Measurements from ENCODE around the gene GRIP1.

The GRIP1 gene

GRCh38 chr12:66375560-66375959 lies 303.3 kb downstream of the GRIP1 start:
- no peak for DNase-seq

DNA sequence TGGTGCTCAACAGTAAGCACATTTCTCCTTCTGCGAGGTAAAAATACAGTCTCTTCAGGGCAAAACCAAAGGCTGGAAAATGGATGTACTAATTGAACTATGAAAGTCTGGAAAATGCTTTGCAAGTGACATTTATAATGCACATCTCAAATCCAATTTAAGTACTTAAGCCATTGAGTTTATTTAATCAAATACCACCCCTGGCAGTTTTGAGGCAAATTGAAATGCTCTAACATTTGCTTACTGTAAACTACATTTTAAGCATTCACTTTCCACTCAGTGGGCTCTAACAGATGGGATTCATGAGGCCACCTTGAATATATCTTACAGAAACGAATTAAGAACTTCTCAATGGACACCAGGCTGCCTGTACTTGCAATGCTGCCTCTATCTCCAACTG lies 306.9 kb downstream of the GRIP1 start:
- DNase-seq, result no peak

- no peak for DNase-seq
These were observed 311.7 kb downstream of the GRIP1 start for GRCh38 chr12:66367015-66367667.

DNA sequence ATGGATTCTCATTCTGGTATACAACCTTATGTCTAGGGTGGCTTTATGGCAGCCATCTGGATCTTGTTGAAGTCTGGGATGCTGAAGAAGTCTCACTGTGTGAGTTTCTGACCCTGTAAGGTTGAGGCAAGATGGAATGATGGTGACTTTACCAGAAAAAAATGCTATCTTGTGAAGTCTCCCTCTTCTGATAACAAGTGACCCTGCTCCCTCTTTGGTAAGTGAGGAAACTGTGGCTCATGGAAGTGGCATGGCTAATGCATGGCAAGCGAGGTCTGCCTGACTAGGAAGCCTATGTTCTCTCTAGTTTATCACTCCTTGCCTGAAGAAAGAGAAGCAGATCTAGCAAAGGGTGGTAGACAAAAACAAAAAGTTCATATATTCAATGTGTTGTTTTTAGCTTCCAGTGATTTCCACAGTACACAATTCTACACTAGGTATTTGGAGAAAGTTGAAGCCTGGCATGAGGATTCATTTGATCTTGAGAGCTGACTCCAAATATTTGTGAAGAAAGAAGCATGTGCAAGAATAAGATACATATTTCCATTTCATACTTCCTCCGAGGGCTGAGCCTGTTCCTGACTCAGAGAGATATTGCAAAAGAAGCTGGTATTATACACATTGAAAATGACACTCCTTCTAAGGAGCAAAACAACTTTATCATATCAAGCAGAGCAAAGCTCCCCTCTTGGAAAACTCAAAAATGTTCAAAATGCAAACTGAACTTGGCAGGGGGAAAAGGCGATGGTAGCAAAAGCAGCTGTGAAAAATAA lies 313.0 kb downstream of the GRIP1 start:
- DNase-seq, result no peak

DNA sequence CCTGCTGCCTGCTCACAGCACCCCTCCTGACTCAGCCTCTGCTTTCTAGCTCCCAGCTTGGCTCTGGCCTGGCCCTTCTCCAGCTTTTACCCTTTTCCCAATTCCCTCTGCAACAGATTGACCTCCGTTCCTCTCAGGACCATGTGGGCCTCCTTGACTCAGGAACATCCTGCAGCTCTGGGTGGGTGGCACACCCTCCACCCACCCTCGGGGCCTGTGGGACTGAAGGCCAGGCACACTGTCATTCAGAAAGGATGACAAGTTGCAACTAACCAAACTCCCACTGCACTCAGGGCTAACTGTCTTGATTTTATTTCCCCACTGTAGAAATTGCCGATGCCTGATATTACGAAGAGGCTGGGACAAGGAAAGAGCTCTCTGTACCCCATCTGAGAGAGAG lies 317.2 kb downstream of the GRIP1 start:
- DNase-seq, result no peak

- no peak for DNase-seq
These were observed 319.6 kb downstream of the GRIP1 start for GRCh38 chr12:66359300-66359699.

DNA sequence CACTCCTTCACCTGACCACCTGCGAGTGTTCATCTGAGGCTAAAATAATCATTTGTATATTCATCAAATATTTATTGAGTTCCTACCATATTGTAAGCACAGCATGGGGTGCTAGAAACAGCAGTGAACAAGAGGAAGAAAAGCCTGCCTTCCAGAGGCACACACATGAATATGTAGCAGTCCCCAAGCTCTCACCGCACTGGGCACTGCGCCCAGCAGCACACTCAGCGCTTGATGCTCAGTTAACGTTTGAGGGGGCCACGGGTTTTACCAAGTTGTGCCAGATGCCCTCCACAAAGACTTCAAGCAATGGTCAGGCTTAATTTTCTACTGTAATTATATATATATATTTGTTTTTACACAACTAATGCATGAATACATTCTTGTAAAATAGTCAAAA lies 324.6 kb downstream of the GRIP1 start:
- no peak for DNase-seq

GRCh38 chr12:66352899-66353298 lies 326.0 kb downstream of the GRIP1 start:
- no peak for DNase-seq

GRCh38 chr12:66352197-66352596 lies 326.7 kb downstream of the GRIP1 start:
- DNase-seq, result no peak

DNA sequence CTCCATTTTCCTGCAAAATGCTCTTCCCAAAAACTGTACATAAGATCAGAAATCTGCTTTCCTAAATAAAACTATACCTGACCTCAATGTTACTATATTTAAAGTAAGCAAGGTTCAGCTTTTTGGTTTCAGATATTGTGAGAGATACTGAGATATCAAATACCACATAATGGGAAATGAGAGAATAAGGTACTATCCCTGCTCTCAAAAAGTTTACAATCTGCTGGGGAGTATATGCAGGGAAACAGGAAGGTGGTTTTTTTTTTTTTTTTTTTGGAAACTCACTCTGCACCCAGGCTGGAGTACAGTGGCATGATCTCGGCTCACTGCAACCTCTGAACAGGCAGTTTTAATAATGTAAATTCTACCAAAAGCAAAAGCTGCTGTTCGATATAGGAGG lies 327.6 kb downstream of the GRIP1 start:
- DNase-seq, result no peak

DNA sequence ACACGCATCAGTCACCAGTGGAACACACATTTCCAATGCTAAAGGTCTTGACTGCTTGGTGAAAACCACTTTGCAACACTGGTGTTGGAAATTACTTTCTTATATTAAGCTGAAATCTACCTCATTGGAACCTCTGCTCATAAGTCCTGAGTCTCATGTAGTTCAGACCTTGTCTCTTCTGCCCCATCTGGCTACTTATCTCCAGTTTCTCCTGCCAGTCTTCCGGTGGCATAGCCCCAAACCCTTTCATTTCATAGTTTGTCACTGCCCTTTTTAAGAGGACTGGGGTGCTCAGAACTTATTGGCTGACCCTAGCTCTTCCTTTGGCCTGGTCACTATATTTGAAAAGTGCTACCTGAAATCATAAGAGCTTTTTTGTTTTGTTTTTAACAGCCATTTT lies 332.9 kb downstream of the GRIP1 start:
- DNase-seq, result no peak

DNA sequence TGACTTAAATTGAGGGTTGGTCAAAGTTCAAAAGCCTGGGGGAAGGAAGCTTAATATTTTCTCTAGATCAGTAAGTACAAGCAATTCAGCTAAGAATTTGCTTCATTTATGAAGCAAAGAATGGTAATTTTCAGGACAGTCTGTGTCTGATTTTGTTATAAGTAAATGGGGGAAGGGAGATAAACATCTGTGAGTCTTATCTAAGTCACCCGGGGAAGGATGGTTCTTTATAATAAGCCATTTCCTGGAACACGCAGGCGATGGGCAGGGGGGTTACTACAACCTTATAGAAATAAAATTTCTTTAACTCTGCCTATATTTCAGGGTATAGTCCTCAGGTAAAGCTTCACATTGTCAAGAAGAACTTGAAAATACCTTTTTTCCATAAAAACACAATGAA lies 333.7 kb downstream of the GRIP1 start:
- no peak for DNase-seq

- no peak for DNase-seq
These were observed 337.8 kb downstream of the GRIP1 start for GRCh38 chr12:66341126-66341525.

GRCh38 chr12:66340131-66340530 lies 338.7 kb downstream of the GRIP1 start:
- DNase-seq, result no peak

DNA sequence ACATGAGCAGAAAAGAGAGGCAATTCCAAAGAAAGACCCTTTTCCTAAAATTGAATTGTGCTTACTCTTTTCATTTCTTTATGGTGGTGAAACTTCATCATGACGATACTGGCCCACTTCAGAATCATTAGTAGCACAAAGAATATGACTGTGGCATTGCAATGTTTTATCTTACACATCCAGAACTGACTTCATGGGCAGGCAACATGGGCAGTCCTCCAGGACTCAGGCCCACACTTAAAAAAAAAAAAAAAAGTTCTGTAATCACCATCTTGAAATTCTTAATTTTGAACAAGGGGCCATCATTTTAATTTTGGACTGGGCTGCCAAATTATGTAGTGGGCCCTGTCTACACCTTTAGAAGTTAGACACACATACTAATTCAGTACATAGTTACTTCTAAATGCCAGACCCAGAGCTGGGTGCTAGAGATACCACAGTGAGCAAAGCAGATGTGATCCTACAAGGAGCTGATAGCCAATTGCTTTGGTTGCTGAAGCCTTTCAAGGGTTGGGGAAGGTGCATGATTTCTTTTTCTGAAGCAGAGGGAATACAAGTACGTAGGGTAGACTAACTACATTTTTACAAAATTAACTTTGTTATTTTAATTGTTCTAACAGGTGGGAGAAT lies 341.4 kb downstream of the GRIP1 start:
- DNase-seq, result no peak

DNA sequence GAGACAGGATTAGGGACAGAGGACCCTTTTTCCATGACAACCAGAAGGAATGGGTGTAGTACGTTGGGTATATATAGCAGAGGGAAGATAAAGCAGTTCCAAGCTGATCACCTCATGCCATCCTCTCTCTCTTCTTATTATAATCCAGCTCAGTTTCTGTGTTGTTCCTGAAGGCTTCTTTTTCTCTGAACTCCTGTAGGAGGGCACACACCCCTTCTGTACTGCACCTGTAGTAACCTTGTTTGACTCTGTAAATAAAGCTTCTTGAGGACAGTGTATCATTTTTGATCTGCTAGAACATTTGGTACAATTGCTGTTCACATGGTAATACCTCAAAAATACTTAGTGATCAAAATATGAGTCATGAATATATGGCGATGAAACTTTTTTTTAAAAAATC lies 343.1 kb downstream of the GRIP1 start:
- DNase-seq, result no peak

DNA sequence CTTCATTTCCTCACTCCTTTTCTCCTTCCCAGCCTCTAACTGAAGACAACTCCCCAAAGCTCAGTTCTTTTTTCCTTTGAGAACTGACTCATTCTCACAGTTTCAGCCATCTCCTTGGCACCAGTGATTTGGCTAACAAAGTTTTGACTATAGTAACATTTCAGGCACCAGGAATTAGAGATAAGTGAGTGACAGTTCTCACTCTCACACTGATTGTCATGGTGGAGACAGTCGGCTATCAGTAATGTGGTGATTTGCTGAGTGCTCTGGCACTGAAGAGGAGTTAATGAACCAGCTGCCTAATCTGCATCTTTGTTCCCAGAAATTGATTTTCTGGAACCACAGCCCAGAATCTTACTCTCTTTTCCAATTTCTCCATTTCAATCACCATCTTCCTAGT lies 347.1 kb downstream of the GRIP1 start:
- DNase-seq, result no peak

- no peak for DNase-seq
These were observed 347.9 kb downstream of the GRIP1 start for GRCh38 chr12:66331016-66331415.

DNA sequence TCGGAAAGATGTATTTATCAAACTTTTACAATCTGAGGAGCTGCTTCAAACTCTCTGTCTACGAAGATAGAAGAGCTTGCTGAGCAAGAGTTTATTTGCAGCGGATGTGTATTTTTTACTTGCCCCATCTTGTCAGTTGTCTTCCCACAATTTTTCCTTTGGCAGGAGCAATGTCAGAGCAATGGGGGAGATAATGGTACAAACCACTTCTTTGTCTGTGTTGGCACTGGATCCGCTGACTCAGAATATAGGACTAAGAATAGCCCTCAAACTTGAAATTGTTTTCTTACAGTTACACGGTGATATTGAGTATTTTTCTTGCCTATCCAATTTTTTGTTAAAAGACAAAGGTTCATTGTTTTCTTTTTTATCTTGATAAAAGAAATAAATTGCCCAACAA lies 348.9 kb downstream of the GRIP1 start:
- no peak for DNase-seq

DNA sequence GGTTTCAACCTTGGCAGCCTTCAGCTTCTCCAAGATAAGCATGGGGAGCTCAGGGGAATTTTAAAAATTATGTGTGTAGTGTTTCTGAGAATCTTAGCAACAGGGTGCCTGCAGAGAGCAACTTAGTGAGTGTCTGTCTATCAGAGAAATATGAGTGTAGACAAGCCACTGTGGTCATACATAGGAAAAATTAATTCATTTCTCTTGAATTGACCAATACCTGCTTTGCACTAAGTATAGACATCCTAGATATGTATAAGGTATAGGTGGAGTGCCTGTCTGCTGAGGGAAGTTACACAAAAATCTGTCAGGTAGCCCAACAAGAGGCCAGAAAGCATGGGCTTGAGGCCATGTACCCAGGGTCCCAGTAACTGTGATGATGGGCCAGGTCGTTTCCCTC lies 355.9 kb downstream of the GRIP1 start:
- DNase-seq, result no peak

- no peak for DNase-seq
These were observed 357.4 kb downstream of the GRIP1 start for GRCh38 chr12:66321435-66321834.

DNA sequence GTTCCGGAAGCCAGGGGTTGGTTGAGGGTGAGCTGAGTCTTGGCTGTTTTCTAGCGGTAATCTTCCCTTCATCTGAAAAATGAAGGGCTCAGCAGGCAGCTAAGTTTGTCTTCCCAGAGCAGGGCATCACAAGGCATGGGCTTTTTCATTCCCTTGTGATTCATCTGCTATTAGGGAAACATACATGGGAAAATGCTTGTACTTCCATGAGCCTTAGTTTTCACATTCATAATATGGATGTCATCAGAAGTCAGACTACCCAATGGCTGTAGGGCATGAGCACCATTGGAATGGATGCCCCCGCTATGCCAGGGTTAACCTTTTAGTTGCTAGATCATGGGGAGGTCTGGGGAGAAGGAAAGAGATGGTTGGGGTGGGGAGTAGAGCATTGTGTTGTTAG lies 357.9 kb downstream of the GRIP1 start:
- no peak for DNase-seq

DNA sequence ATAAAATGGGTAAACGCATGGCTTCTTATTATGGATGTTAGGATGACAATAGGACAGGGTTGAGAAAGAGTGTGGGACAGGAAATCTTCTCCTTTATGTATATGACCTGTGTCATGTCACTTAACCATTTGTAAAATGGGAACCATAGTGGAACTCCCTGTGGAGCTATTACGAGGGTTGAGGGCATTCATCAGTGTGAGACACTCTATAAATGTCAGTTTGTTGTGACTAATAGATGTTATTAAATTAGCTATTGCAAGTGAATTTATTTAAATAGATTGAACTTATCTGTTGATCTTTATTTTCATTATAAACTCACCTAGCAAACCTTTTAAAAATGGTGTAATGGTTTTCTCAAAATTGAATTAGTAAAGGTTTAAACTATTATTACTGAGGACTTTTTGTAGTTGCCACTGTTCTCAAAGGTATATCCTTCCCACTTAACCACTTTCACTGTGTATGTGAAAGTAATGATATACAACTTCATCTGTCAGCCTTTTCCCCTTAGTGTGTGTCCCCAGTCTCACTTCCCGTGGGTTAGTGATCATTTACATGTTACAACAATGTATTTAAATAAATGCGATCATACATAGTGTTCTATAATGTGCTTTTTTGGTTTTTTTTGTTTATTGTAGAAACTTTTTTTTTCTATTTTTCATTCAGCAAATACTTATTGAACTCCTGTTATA lies 359.5 kb downstream of the GRIP1 start:
- no peak for DNase-seq

- no peak for DNase-seq
These were observed 364.6 kb downstream of the GRIP1 start for GRCh38 chr12:66314278-66314677.

All from left hindlimb (tissue), 1 donor.